K562 (cell line): Measurements from ENCODE around the gene RIPOR2. TPM values are rescaled to one million over a fixed set of nuclear protein-coding genes. Genes with fewer than 3 reads are reported as not detected.

ENCODE experiments used
- ATAC-seq: fragments of 200-7000 bp; cut with Tn5 transposase; 3 replicates; pipeline ENCODE4 v1.9.1; 2020; ENCODE audit warnings: moderate library complexity
- BruUV-seq: library from RNA; stranded (reverse); fragments of 400-500 nt; replicated peaks from 2 replicates; lab custom pipeline; 2021; lab: Mats Ljungman, UMichigan
- CTCF ChIA-PET: fragments of 300-600 bp; formaldehyde crosslinking; extraction: SDS; loops from one replicate; lab custom pipeline; 2021; ENCODE audit warnings: low intra/inter-chr PET ratio; lab: Yijun Ruan, JAX
- POLR2A ChIA-PET: fragments of 300-600, 350-650 bp; sonication (Branson Sonifier 250); formaldehyde crosslinking; extraction: SDS; loops from one replicate; lab custom pipeline; 2021; ENCODE audit warnings: antibody characterized with exemption, inconsistent platforms; lab: Yijun Ruan, JAX
- DNase-seq, 4 experiments: peaks; one replicate each; pipeline versions ENCODE4 v3.0.0 to v3.0.0-alpha.2; 2011 to 2018; ENCODE audit warnings: low spot score in 3 of 4, mixed read lengths in 3 of 4; ENCODE audit errors: extremely low read depth in 1 of 4
- FAIRE-seq: peaks from 2 replicates; lab custom pipeline; 2011; peaks lifted over from hg19 to GRCh38; lab: Jason Lieb, UNC
- H2AFZ ChIP-seq: 2 replicates; pipeline ENCODE4 v1.6.0; 2011; ENCODE audit warnings: low read depth, low read length, control low read depth, inconsistent platforms
- H3K27ac ChIP-seq: fragments of 200-600 bp; 3 replicates; pipeline ENCODE4 v1.8.0; 2011; ENCODE audit warnings: low read depth, mild to moderate bottlenecking, control low read depth, inconsistent platforms, low read length, moderate library complexity, mixed read lengths; ENCODE audit errors: extremely low read depth
- H3K27me3 ChIP-seq, 2 experiments: fragments of 300-600 bp in 1 of 2; 2 replicates in 1 of 2; 3 replicates in 1 of 2; pipeline versions ENCODE4 v1.6.0 to v1.8.0; 2011; ENCODE audit warnings: inconsistent platforms in 2 of 2, low read length in 2 of 2, mild to moderate bottlenecking in 1 of 2, mixed read lengths in 1 of 2, moderate library complexity in 1 of 2; ENCODE audit not compliant: control insufficient read depth in 2 of 2, insufficient read depth in 2 of 2
- H3K36me3 ChIP-seq: fragments of 300-600 bp; 3 replicates; pipeline ENCODE4 v1.8.0; 2011; ENCODE audit warnings: mild to moderate bottlenecking, low read length, inconsistent platforms; ENCODE audit not compliant: control insufficient read depth, insufficient read depth
- H3K4me1 ChIP-seq, 2 experiments: fragments of 200-600 bp in 1 of 2; replicated peaks in 1 of 2; 2 replicates in 1 of 2; 3 replicates in 1 of 2; pipeline versions ENCODE4 v1.5.1 to v1.8.0; 2011; ENCODE audit warnings: inconsistent platforms in 2 of 2, low read length in 2 of 2, mild to moderate bottlenecking in 1 of 2, mixed read lengths in 1 of 2, moderate library complexity in 1 of 2; ENCODE audit not compliant: control insufficient read depth in 2 of 2, insufficient read depth in 2 of 2
- H3K4me2 ChIP-seq: 2 replicates; pipeline ENCODE4 v1.6.1; 2011; ENCODE audit warnings: low read length, control low read depth, inconsistent platforms, mixed read lengths; ENCODE audit not compliant: insufficient read depth
- H3K4me3 ChIP-seq: fragments of 200-600 bp; sonication (generic), shearing (Covaris generic); 2 replicates; pipeline ENCODE4 v1.5.1; 2016; ENCODE audit warnings: control low read depth, inconsistent platforms
- H3K79me2 ChIP-seq: fragments of 200-600 bp; 3 replicates; pipeline ENCODE4 v1.8.0; 2011; ENCODE audit warnings: low read length, inconsistent platforms; ENCODE audit not compliant: control insufficient read depth, insufficient read depth
- H3K9ac ChIP-seq, 2 experiments: 2 replicates each; pipeline versions ENCODE4 v1.6.0 to v1.6.1; 2011; ENCODE audit warnings: low read depth in 2 of 2, low read length in 2 of 2, control low read depth in 1 of 2, inconsistent platforms in 1 of 2, mild to moderate bottlenecking in 1 of 2, mixed read lengths in 1 of 2; ENCODE audit not compliant: insufficient read depth in 1 of 2
- H3K9me1 ChIP-seq: one replicate; pipeline ENCODE4 v1.6.0; 2011; ENCODE audit warnings: inconsistent platforms, mild to moderate bottlenecking, low read length, moderate library complexity; ENCODE audit not compliant: control insufficient read depth, insufficient read depth
- H3K9me3 ChIP-seq: replicated peaks from 2 replicates; pipeline ENCODE4 v1.5.1; 2011; ENCODE audit warnings: low read depth, low read length, inconsistent platforms; ENCODE audit not compliant: control insufficient read depth, insufficient read depth
- H4K20me1 ChIP-seq: replicated peaks from 2 replicates; pipeline ENCODE4 v1.6.1; 2011; ENCODE audit warnings: low read length, inconsistent platforms, mixed read lengths; ENCODE audit not compliant: control insufficient read depth, insufficient read depth
- CBFA2T3 ChIP-seq: fragments of 450-650 bp; IDR thresholded peaks from 2 replicates; pipeline ENCODE4 v1.6.1; 2017
- DIDO1 ChIP-seq: fragments of 450-650 bp; IDR thresholded peaks from 2 replicates; pipeline ENCODE4 v1.6.1; 2016; ENCODE audit warnings: low read depth, missing biosample characterization, missing genetic modification characterization
- FOXM1 ChIP-seq, 2 experiments: fragments of 450-650 bp in 1 of 2; sonication (generic) in 1 of 2; formaldehyde crosslinking in 1 of 2; IDR thresholded peaks; 2 replicates each; pipeline versions ENCODE4 v1.6.1 to v1.9.0; 2017 to 2022; ENCODE audit warnings: low read depth in 2 of 2, mild to moderate bottlenecking in 2 of 2, missing genetic modification reagents in 1 of 2, moderate library complexity in 1 of 2
- MAFF ChIP-seq: IDR thresholded peaks from 2 replicates; pipeline ENCODE4 v1.6.1; 2012; ENCODE audit warnings: low read length, improper control_type of control experiment
- MEF2D ChIP-seq: conservative IDR thresholded peaks from 2 replicates; pipeline ENCODE4 v1.6.1; 2016; ENCODE audit warnings: low read depth, missing genetic modification characterization, missing compliant biosample characterization
- NUFIP1 ChIP-seq: fragments of 450-650 bp; IDR thresholded peaks from 2 replicates; pipeline ENCODE4 v1.6.1; 2018; ENCODE audit not compliant: partially characterized antibody
- WGBS: fragments of 100-300 bp; shearing (Covaris generic); methylation state at CpG from one replicate; pipeline ENCODE4 v1.1.6; 2016; ENCODE audit warnings: low coverage, mixed read lengths; ENCODE audit not compliant: insufficient coverage; ENCODE audit errors: missing lambda C conversion rate; 5-methylcytosine and 5-hydroxymethylcytosine counted together
- in situ Hi-C: fragments of 300-500 bp; cut with MboI; formaldehyde crosslinking; loops from 4 replicates; pipeline ENCODE4 v1.15.0; 2018; ENCODE audit warnings: inconsistent platforms, mixed read lengths
- intact Hi-C: fragments of 100-400 bp; cut with micrococcal nuclease; formaldehyde crosslinking; loops from 2 replicates; pipeline ENCODE4 v1.14.2; 2022
- polyA plus RNA-seq, 8 experiments: library from polyadenylated mRNA; depleted of rRNA in 4 of 8; stranded (reverse) in 5 of 8; unstranded in 3 of 8; fragments of >200 nt; fragmentation: Nextera tagmentation in 2 of 8; fragmentation: Illumina TruSeq in 1 of 8; extraction: Ambion mirVana in 2 of 8; extraction: Trizol in 1 of 8; gene quantifications; 2 replicates each; pipeline versions ENCODE4 v1.2.1 to v1.2.3, GENCODE V29; 2011 to 2014; ENCODE audit warnings: inconsistent platforms in 1 of 8, missing spikeins in 1 of 8
- total RNA-seq, 7 experiments: library from RNA; depleted of rRNA in 6 of 7; stranded (reverse); fragments of >200 nt in 6 of 7; fragmentation: Illumina TruSeq in 2 of 7; extraction: Trizol in 2 of 7; gene quantifications; 2 replicates each; pipeline versions ENCODE4 v1.2.1 to v1.2.3, GENCODE V29; 2011 to 2021; ENCODE audit warnings: low replicate concordance in 1 of 7
- TF ChIP-seq, protein P1 (sequence below): IDR thresholded peaks from 3 replicates; pipeline ENCODE4 v1.6.1; 2011; ENCODE audit warnings: borderline replicate concordance, mild to moderate bottlenecking; ENCODE audit not compliant: insufficient read length, insufficient read depth
- TF ChIP-seq, protein P2 (sequence below), 3 experiments: fragments of 200-800 bp in 1 of 3; sonication (Bioruptor generic) in 1 of 3; sonication (generic) in 1 of 3; formaldehyde crosslinking in 1 of 3; IDR thresholded peaks; 2 replicates each; pipeline versions ENCODE4 v1.6.1 to v1.8.0; 2016 to 2022; ENCODE audit warnings: mild to moderate bottlenecking in 2 of 3, missing compliant biosample characterization in 2 of 3, missing genetic modification characterization in 2 of 3, missing genetic modification reagents in 1 of 3

Gene RIPOR2
- total and polyA plus RNA-seq, 9 of the 15 experiments (the other 6 are each of a cell fraction or from before 2014, with no cell fraction given) = 0.04 to 1.0 (median 0.47) TPM; not detected in 2

DNA sequence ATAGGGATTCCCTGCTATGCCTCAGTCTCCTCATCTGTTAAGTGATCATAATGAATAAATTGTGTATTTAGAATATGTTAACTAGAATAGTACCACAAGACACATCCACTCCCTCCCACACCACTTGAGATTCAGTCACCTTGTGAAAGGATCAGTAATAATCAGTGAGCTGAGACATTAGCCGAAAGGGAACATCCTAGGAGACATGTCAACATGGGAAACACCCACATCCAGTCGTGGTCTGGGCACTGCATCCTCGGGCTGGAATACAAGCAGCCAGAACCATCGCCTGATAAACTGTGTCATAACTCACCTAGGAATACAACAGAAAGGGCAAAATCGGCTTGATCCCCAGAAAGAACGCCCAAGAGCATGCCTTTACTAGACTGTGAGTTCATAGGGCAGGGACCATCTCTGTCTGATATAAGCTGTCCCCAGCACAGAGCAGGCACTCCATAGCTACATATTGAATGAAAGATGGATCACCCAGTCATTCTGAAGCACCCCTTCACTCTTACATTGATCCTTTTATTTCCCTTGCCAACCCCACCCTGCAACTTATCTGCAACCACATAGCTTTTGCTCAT is 23.9 kb downstream of the RIPOR2 start:
- Histone ChIP-seq H3K36me3 (no peaks in the 10 kb centered on the region), H3K79me2 (no peaks in the 10 kb centered on the region), H3K27me3 (peaks cover 39 to 51% of the 10 kb centered on the region in 2 experiments), H3K4me2 (no peak overlapping the region)
- TF ChIP-seq, protein P1, sequence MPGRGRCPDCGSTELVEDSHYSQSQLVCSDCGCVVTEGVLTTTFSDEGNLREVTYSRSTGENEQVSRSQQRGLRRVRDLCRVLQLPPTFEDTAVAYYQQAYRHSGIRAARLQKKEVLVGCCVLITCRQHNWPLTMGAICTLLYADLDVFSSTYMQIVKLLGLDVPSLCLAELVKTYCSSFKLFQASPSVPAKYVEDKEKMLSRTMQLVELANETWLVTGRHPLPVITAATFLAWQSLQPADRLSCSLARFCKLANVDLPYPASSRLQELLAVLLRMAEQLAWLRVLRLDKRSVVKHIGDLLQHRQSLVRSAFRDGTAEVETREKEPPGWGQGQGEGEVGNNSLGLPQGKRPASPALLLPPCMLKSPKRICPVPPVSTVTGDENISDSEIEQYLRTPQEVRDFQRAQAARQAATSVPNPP = no peak
- TF ChIP-seq NUFIP1 = no peak
- no peak for TF ChIP-seq DIDO1 (tag)
- TF ChIP-seq MAFF = no peak
- TF ChIP-seq, protein P2, sequence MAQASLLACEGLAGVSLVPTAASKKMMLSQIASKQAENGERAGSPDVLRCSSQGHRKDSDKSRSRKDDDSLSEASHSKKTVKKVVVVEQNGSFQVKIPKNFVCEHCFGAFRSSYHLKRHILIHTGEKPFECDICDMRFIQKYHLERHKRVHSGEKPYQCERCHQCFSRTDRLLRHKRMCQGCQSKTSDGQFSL (CRISPR knock-in tag; IDR thresholded peaks at IDR 0.05) = no peak
- TF ChIP-seq, protein P2 (tag; IDR thresholded peaks at IDR 0.05) = no peak
- TF ChIP-seq FOXM1 (IDR thresholded peaks at IDR 0.05; ENCODE audit: low read depth) = no peak
- no peak for TF ChIP-seq FOXM1 (CRISPR knock-in tag; IDR thresholded peaks at IDR 0.05; ENCODE audit: low read depth)
- TF ChIP-seq CBFA2T3 = no peak
- no peak for TF ChIP-seq MEF2D
- TF ChIP-seq, all 486 proteins: peak for 0
- ATAC-seq (no peak), DNase-seq (no peak), FAIRE-seq (no peak)
- Histone ChIP-seq H3K9me3 (no peaks in the 10 kb centered on the region), H3K9ac (no peak overlapping the region), H3K4me1 (peaks cover 2 to 3% of the 10 kb centered on the region in 2 experiments; a peak in 2 of 5 replicates), H4K20me1 (0 out of 2 replicates have a peak, but pooled peaks cover 3% of the 10 kb centered on the region), H3K9me1 (no peaks in the 10 kb centered on the region), H3K27ac (no peak overlapping the region), H2AFZ (no peak overlapping the region), H3K4me3 (no peak overlapping the region)
- intact Hi-C loops = no loop called here
- POLR2A ChIA-PET = interaction anchor here (2.7 kb wide), 1 partner anchor 29 kb away, joined by 5 read pairs; no protein-coding TSS in a partner anchor
- 2% methylated on average over 6 of the region's 6 CpGs for WGBS
- in situ Hi-C loops = no loop called here
- CTCF ChIA-PET = no interaction called here
- BruUV-seq = no TSS peak
